Mononuclear cell (primary cell): ENCODE measurements around the gene DAZAP1. TPM values are rescaled to one million over a fixed set of nuclear protein-coding genes. Genes with fewer than 3 reads are reported as not detected.

Source experiments
- H3K27me3 ChIP-seq: 2 replicates; pipeline ENCODE4 v1.6.0; 2011; ENCODE audit warnings: low read length, control low read depth; ENCODE audit not compliant: insufficient read depth
- H3K4me1 ChIP-seq: 2 replicates; pipeline ENCODE4 v1.5.1; 2011; ENCODE audit warnings: mild to moderate bottlenecking, low read length, control low read depth; ENCODE audit not compliant: insufficient read depth
- H3K4me3 ChIP-seq: 2 replicates; pipeline ENCODE4 v1.5.1; 2011; ENCODE audit warnings: mild to moderate bottlenecking, low read length, moderate library complexity
- H3K9me3 ChIP-seq: 2 replicates; pipeline ENCODE4 v1.5.1; 2011; ENCODE audit warnings: low read depth, mild to moderate bottlenecking, control low read depth, low read length
- total RNA-seq: library from RNA; depleted of rRNA; stranded (reverse); fragments of >200 nt; gene quantifications from one replicate; pipeline ENCODE4 v1.2.3, GENCODE V29; 2012

DAZAP1 gene
- total RNA-seq, 1 donor, result 63.0 TPM

GRCh38 chr19:1455336-1456120, 48.1 kb downstream of the DAZAP1 start:
- no peaks in the 10 kb centered on the region for H3K9me3 ChIP-seq
- H3K4me1 ChIP-seq, result peaks cover 10% of the 10 kb centered on the region
- H3K4me3 ChIP-seq, result no peak overlapping the region
- H3K27me3 ChIP-seq, result peaks cover 56% of the 10 kb centered on the region

GRCh38 chr19:1456121-1456900, 48.9 kb downstream of the DAZAP1 start:
- Histone ChIP-seq H3K4me3 (no peak overlapping the region), H3K4me1 (peaks cover 10% of the 10 kb centered on the region), H3K27me3 (peaks cover 49% of the 10 kb centered on the region), H3K9me3 (no peaks in the 10 kb centered on the region)

GRCh38 chr19:1457031-1457739, 49.8 kb downstream of the DAZAP1 start:
- no peaks in the 10 kb centered on the region for H3K9me3 ChIP-seq
- H3K4me1 ChIP-seq, result peaks cover 10% of the 10 kb centered on the region
- no peak overlapping the region for H3K4me3 ChIP-seq
- H3K27me3 ChIP-seq, result peaks cover 43% of the 10 kb centered on the region

- H3K9me3 ChIP-seq, result no peaks in the 10 kb centered on the region
- H3K4me1 ChIP-seq, result peaks cover 10% of the 10 kb centered on the region
- H3K4me3 ChIP-seq, result no peak overlapping the region
- H3K27me3 ChIP-seq, result peaks cover 38% of the 10 kb centered on the region
These were observed 50.5 kb downstream of the DAZAP1 start for GRCh38 chr19:1457892-1458291.

GRCh38 chr19:1459479-1459878, 52.1 kb downstream of the DAZAP1 start:
- Histone ChIP-seq H3K4me3 (no peak overlapping the region), H3K27me3 (peaks cover 29% of the 10 kb centered on the region), H3K9me3 (no peaks in the 10 kb centered on the region), H3K4me1 (peaks cover 10% of the 10 kb centered on the region)

- peaks cover 8% of the 10 kb centered on the region for H3K4me1 ChIP-seq
- peaks cover 29% of the 10 kb centered on the region for H3K27me3 ChIP-seq
- no peaks in the 10 kb centered on the region for H3K9me3 ChIP-seq
- no peak overlapping the region for H3K4me3 ChIP-seq
These were observed 52.9 kb downstream of the DAZAP1 start for GRCh38 chr19:1460033-1460995.

- peaks cover 15% of the 10 kb centered on the region for H3K4me1 ChIP-seq
- no peaks in the 10 kb centered on the region for H3K9me3 ChIP-seq
- no peak overlapping the region for H3K4me3 ChIP-seq
These were observed 54.5 kb downstream of the DAZAP1 start for GRCh38 chr19:1461862-1462261.

GRCh38 chr19:1465191-1466016, 58.0 kb downstream of the DAZAP1 start:
- Histone ChIP-seq H3K4me1 (peaks cover 43% of the 10 kb centered on the region), H3K9me3 (no peaks in the 10 kb centered on the region), H3K27me3 (peaks cover 28% of the 10 kb centered on the region), H3K4me3 (no peak overlapping the region)

More at GRCh38 chr19:1461862-1462261, 54.5 kb downstream of the DAZAP1 start:
- peaks cover 29% of the 10 kb centered on the region for H3K27me3 ChIP-seq

GRCh38 chr19:1466018-1466460, 58.7 kb downstream of the DAZAP1 start:
- Histone ChIP-seq H3K4me3 (no peak overlapping the region), H3K4me1 (peaks cover 50% of the 10 kb centered on the region), H3K27me3 (peaks cover 31% of the 10 kb centered on the region), H3K9me3 (no peaks in the 10 kb centered on the region)

GRCh38 chr19:1466461-1467214, 59.3 kb downstream of the DAZAP1 start:
- no peaks in the 10 kb centered on the region for H3K9me3 ChIP-seq
- no peak overlapping the region for H3K4me3 ChIP-seq
- peaks cover 56% of the 10 kb centered on the region for H3K4me1 ChIP-seq
- peaks cover 37% of the 10 kb centered on the region for H3K27me3 ChIP-seq

- peaks cover 61% of the 10 kb centered on the region for H3K4me1 ChIP-seq
- H3K27me3 ChIP-seq, result peaks cover 42% of the 10 kb centered on the region
- no peak overlapping the region for H3K4me3 ChIP-seq
- no peaks in the 10 kb centered on the region for H3K9me3 ChIP-seq
These were observed 59.8 kb downstream of the DAZAP1 start for GRCh38 chr19:1467215-1467489.

- no peaks in the 10 kb centered on the region for H3K9me3 ChIP-seq
- H3K4me1 ChIP-seq, result peaks cover 63% of the 10 kb centered on the region
- peaks cover 48% of the 10 kb centered on the region for H3K27me3 ChIP-seq
- no peak overlapping the region for H3K4me3 ChIP-seq
These were observed 60.3 kb downstream of the DAZAP1 start for GRCh38 chr19:1467490-1468273.
